ENCODE data around the gene RBM14.
"Not testable (repeated sequence)": the region's sequence is repeated elsewhere in the genome, so short reads cannot be mapped to it uniquely, and the experiment has no call there.

RBM14 gene

DNA sequence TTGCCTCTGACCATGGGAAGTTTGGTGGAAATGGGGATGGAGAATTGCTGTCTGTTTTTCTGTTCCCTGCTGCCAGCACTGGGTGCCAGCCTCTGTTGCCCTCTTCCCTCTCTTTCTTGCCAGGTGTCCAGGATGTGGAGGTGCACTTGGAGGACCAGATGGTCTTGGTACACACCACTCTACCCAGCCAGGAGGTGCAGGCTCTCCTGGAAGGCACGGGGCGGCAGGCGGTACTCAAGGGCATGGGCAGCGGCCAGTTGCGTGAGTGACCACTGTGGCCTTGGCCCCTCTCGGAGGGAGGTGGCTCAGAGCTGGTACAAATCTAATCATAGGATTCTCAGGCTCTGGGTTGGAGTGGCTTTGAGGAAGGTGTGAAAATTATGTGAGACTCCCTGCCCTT is 17.4 kb upstream of the RBM14 start:
- DNase-seq, result no peak

DNA sequence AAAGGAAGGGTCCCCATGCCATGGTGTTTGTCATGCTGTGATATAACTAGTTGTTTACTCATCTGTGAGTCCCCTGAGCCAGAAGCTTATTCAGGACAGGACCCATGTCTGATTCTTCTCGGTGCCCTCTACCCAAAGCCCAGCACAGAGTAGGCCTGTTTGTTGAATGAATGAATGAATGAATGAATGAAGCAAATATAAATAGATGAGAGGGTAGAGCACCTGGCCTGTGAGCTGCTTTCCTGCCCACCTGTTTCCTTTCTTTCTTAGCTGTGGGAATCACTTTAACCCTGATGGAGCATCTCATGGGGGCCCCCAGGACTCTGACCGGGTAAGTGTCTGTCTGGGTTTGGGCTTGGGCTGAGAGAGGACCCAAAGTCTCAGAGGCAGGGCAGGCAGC is 16.2 kb upstream of the RBM14 start:
- no peak for DNase-seq

DNA sequence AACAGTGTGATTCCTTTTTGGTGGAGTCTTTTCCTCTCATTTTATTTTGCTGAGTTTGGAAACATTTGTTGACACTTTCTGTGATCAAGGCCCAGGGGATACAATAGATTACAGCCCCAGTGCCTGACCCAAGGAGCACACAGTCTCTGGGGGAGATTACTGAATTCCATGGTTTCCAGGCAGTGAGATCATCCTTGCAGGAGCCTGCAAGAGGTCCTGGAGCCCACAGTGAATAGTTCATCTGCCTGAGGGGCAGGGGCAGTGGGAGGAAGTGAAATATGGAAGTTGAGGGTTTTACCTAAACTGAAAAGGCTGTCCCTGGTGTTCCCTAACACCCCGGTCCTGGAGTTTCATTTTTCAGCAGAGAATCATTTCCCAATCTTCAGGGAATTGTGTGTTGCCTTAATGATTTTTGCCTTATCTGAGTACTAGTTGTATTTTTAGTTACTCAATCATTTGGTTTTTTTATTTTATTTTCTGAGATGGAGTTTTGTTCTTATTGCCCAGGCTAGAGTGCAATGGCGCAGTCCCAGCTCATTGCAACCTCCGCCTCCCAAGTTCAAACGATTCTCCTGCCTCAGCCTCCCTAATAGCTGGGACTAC is 15.7 kb upstream of the RBM14 start:
- DNase-seq, result no peak

DNA sequence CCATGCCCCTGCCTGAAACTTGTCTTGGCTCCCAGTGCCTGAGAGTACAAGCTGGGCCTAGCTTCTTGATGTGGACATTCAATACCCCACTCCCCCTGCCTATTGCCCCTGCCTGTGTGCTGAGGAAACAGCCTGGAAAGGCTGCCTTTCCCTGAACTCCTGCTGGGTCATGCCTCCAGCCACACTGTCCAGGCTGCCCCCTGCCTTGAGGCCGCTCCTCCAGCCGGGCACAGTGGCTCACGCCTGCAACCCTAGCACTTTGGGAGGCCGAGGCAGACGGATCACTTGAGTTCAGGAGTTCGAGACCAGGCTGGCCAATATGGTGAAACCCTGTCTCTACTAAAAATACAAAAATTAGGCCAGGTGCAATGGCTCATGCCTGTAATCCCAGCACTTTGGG is 13.4 kb upstream of the RBM14 start:
- DNase-seq, result no peak

DNA sequence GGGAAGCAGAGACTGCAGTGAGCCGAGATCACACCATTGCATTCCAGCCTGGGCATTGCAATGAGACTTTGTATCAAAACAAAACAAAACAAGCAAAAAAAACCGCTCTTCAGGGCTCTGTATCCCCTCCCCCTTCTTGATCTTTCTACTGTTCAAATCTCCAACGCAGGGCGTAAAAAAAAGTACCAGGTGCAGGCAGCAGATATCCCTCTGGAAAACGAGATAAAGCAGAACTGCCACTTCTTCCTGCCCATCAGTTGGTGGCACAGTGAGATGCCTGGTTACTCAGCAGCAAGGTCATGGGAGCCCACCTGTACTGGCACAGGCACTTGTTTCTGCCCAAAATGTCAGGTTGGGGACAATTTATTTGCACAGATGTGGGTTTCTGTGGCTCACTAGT is 12.3 kb upstream of the RBM14 start:
- DNase-seq, result no peak

DNA sequence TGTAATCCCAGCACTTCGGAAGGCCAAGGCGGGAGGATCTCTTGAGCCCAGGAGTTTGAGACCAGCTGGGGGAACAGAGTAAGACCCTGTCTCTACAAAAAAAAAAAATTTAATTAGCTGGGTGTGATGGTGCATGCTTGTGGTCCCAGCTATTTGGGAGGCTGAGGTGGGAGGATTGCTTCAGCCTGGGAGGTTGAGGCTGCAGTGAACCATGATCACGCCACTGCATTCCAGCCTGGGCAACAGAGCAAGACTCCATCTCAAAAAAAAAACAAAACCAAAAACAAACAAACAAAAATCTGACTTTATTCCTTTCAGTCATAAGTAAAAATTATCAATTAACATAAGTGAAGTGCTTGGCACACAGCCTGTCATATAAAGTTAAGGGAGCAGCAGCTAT is 9.8 kb upstream of the RBM14 start:
- not testable (repeated sequence) for DNase-seq

DNA sequence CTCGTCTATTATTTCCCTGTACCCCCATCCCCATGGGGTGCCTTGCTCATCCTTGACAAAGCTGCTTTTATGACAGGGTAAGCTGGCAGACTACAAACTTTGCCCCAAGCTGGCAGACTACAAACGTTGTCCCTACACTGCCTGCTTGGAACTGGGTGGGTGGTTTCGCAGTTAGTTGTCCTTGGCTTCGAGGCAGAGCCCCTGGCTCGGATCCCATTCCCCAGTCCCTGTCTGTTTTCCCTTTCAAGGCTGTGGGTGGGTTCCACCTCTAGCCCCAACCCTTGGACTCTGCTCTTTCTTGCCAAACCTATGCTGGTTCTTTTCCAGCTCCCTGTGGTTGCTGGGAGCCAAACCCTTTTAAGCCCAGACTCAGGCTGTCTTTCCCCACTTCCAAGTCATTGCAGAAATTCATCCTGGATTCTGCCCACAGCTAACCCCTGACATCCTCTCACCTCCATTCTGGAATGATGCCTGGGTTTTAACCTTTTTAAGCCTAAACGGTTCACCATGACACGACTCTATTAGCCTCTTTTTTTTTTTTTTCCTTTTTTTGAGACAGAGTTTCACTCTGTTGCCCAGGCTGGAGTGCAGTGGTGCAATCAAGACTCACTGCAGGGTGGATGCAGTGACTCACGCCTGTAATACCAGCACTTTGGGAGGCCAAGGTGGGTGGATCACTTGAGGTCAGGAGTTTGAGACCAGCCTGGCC is 9.2 kb upstream of the RBM14 start:
- DNase-seq, result peak; percentile 79

DNA sequence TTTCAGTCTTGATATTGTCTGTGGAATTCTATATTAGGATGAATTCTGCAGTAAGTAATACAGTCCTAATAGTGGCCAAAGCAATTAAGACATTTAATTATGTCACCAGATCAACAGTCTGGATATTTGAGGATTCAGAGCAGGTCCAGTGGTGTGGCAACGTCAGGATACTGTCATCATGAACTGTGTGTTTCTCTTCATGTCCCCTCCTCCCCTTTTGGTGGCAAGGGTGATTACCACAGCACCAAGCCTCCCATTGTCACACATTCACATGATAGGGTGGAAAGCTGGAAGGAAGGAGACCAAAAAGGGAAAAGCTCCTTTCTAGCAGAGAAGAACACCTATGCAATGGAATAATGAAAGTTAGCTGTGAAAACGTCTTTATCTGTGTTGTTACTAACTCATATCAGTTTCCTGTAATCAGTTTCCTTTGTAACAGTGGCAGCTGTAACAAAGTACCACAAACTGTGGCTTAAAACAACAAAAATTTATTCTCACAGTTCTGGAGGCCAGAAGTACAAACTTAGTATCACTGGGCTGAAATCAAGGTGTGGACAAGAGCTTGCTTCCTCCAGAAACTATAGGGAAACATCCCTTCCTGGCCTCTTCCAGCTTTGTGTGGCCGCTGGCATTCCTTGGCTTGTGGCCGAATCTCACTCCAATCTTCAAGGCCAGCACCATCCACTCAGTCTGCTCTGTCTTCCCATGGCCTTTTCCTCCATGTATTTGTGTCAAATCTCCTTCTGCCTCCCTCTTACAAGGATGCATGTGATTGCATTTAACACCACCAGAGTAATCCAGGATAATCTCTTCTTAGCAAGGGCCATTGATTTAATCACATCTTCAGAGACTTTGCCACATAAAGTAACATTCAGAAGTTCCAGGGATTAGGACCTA is 6.5 kb upstream of the RBM14 start:
- DNase-seq, result no peak

DNA sequence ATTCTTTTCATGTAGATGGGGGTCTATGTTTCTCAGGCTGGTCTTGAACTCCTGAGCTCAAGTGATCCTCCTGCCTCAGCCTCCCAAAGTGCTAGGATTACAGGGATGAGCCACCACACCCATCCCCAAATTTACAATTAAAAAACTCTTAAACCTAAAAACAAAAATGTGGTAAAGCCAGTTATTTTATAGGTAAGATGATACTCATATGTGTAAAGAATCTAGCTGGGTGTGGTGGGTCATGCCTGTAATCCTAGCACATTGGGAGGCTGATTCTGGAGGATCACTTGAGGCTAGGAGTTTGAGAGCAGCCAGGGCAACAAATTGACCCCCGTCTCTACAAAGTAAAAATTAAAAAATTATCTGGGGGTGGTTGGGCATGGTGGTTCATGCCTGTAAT is 4.0 kb upstream of the RBM14 start:
- DNase-seq, result no peak

DNA sequence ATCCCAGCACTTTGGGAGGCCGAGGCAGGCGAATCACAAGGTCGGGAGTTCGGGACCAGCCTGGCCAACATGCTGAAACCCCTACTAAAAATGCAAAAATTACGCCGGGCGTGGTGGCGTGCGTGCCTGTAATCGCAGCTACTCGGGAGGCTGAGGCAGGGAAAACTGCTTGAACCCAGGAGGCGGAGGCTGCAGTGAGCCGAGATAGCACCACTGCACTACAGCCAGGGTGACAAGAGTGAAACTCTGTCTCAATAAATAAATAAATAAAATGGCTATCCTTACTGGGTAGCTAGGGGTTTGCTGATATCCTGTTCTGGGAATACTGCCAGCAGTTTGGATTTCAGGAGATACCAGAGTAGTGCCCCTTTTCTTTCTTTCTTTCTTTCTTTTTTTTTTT is 2.4 kb upstream of the RBM14 start:
- DNase-seq, result no peak

DNA sequence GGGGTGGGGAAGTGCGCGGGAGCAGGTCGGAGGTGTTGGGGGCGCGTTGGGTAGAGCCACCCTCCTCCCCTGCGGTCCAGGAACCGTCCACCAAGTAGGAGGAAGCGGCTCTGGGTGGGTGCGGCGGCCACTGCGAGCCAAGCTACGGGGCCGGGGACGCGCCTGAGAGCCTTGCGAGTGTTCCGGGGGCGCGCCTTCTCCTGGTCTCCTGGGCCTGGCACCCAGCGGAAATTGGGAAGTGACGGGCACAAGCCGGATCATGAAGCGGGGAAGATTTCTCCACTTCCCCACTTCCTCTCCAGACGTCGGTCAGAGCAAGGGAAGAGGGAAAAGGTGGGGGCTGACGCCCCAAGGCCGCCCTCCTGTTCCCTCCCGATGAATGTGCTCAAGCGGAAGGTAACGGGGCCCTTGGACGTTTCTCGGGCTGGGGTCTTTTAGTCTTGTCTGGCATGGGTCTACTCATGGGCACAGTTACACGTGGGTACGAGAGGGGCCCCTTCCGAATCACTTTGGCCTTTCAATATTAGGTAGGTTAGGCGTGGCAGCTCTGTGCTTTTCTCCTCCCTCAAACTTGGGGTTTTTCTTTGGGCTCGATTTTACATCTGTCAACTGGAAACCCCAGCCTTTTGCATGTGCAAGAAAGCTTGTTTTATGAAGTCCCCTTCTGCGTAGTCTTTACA is 865 bp downstream of the RBM14 start:
- DNase-seq, result no peak

DNA sequence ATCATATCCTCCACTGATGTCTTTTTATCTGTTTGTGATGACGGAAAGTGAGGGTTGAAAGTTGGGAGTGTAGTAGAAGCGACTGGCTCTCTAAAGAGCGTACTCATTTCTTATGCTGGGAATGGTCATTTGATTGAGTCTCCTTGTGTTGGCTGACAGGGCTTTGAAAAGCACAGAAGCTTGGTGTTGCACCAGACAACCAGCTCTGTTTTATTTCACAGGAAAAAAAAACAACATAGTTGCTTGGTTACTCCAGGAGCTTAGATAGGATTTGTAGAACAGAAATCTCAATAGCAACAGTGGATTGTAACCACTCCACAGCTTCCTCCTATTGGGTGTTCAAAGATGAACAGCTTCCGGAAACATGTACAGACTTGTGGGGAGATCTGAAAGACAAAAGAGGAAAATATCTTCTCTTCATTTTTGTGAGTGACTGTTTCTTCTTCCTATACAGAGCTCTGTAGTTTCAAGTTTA is 2.7 kb downstream of the RBM14 start:
- peak; percentile 21 for DNase-seq

DNA sequence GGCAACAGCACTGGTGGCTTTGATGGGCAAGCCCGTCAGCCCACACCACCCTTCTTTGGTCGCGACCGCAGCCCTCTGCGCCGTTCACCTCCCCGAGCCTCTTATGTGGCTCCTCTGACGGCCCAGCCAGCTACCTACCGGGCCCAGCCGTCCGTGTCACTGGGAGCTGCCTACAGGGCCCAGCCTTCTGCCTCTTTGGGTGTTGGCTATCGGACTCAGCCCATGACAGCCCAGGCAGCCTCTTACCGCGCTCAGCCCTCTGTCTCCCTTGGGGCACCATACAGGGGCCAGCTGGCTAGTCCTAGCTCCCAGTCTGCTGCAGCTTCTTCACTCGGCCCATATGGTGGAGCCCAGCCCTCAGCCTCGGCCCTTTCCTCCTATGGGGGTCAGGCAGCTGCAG is 8.0 kb downstream of the RBM14 start:
- DNase-seq, result no peak

DNA sequence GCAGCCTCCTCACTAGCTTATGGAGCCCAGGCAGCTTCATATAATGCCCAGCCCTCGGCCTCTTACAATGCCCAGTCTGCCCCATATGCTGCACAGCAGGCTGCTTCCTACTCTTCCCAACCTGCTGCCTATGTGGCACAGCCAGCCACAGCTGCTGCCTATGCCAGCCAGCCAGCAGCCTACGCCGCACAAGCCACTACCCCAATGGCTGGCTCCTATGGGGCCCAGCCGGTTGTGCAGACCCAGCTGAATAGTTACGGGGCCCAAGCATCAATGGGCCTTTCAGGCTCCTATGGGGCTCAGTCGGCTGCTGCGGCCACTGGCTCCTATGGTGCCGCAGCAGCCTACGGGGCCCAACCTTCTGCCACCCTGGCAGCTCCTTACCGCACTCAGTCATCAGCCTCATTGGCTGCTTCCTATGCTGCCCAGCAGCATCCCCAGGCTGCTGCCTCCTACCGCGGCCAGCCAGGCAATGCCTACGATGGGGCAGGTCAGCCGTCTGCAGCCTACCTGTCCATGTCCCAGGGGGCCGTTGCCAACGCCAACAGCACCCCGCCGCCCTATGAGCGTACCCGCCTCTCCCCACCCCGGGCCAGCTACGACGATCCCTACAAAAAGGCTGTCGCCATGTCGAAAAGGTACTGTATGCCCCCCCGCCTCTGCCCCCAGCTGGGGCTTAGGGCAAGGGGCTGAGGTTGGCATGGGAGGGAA is 8.8 kb downstream of the RBM14 start:
- DNase-seq, result no peak

DNA sequence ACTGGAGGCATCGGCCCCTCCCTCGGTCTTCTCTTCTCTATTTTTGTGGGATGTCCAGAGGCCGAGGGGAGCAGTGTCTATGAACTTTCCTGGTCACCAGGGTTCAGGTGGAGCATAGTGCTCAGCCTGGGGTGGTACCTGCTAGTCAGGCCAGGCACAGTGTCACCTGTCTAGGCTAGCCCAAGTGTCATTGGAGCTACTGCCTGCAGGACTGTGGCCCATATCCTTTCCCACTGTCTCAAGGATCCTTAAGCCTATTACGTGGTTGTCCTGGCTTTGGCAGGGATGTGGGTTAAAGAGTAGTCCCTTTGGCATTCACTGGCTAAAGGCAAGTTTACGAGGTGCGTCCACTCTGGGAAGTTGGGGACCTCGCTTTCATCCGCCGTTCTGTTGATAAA is 9.3 kb downstream of the RBM14 start:
- DNase-seq, result no peak

DNA sequence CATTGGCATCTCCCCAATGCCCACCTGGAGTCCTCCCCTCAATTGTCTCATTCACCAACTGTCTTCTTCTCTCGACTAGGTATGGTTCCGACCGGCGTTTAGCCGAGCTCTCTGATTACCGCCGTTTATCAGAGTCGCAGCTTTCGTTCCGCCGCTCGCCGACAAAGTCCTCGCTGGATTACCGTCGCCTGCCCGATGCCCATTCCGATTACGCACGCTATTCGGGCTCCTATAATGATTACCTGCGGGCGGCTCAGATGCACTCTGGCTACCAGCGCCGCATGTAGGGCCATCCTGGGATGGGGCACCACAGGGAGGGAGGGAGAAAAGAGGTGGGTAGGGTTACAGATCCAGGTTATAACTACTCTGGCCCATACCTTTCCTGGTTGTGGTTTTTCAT is 10.0 kb downstream of the RBM14 start:
- no peak for DNase-seq

DNA sequence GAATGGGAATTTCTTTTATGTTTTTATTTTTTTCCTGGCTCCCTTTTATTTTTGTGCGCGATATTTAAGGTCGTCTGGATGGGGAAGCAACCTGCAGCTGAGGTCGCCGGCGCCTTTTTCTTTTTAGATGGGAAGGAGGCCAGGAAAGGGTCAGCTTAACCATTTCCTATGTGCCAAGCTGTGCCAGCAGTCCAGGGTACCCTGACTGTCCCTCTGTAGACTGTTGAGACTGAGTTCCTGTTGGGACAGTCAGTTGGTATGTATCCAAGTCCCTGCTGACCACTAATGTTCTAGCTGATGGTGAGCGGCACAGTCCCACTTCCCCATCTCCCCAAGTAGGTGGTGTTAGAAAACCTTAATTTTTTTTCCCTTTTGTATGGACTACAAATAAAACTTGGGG is 10.5 kb downstream of the RBM14 start:
- DNase-seq, result peak; percentile 1

DNA sequence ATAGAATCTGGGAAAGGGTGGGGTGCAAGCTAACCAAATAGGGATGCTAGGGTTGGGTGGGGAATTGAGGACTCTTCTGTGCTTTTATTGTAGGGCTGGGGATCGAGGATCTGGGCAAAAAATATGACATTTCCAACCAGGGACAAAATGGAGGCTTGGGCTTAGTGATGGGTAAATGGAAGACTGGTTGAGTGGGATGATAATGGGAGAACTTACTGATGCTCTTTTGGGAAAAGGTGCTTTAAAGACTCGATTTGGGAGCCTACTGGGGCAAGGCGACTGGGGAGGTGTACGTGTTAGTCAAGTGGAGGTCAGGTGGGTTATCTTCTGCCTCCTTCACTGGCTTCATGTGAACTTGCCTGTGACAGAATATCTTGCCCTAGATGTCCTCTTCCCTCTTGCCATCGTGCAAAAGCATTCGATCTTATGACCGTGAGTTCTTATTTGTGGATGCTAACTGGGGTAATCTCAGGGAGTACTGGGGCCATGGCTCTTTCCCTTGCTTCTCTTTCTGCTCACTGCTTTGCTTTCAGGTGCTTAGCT is 11.7 kb downstream of the RBM14 start:
- no peak for DNase-seq

DNA sequence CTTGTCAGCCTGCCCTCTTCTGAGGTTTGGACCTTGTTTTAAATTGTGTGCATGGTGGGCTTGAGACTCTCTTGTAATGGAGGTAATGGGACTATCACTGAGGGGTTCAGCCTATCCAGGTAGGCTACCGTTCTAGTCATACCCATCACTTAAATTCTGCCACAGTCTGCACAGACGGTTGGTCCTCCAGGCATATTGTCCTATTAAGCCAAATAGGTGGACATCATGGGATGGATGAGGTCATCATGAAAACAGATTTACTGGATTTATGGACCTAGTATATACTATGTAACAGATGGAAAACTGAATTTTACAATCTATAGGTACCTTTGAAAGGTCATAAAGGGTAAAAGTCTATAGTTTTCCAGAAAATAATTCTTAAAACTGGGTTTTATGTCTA is 12.9 kb downstream of the RBM14 start:
- no peak for DNase-seq

DNA sequence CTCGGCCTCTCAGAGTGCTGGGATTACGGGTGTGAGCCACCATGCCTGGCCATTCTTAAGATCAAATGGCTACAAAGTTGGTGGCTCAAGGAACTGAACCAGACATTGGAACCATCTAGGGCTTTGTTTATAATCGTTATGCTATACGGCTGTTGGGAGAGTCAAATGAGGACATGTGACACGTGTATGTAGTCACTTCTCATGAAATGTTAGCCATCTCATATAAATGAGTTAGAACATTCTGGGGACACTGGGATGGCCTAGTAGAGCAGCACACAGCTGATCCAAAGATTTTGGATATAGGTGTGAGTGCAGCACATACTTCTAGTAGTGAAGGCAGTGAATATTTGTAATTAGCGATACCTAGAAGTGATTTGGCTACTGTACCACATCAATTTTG is 15.5 kb downstream of the RBM14 start:
- no peak for DNase-seq

DNA sequence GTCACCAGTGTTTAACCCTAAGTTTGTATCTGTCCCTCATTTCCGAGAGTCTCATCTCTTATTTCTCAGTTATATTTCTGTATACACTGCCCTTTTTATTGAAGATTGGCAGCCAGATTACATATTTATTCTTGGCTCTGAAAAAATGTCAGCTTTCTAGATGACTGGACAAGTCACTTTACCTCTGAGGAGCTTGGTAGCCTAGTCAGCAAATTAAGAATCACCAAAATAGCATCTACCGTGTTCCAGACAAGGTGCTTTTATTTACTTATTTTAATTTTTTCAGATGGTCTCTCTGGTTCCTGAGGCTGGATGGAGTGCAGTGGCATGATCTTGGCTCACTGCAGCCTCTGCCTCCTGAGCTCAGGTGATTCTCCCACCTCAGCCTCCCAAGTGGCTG is 16.5 kb downstream of the RBM14 start:
- no peak for DNase-seq

DNA sequence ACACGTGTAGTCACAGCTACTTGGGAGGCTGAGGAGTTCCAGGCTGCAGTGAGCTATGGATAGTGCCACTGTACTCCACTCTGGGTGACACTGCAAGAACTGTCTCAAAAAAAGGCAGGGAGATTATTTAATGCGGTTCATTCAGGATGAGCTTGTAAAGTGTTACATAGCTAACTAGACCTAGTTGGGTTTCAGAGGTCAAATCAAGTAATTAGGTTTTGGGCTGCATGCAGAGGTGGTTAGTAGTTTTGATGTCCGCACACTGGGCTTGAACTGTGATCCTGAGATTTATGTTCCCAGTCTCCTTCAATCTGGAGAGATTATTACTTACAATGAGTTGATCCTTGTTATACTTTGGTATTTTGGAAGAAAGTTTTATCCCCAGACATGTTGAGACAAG is 20.0 kb downstream of the RBM14 start:
- no peak for DNase-seq

All from midbrain (tissue), 1 donor.